Measurements from ENCODE around the gene MAG. TPM values are rescaled to one million over a fixed set of nuclear protein-coding genes. Genes with fewer than 3 reads are reported as not detected.

MAG gene
- total and polyA plus RNA-seq, 2 of the 13 experiments (the other 11 are each of a cell fraction or from before 2014, with no cell fraction given): 0.20 to 1.3 TPM

DNA sequence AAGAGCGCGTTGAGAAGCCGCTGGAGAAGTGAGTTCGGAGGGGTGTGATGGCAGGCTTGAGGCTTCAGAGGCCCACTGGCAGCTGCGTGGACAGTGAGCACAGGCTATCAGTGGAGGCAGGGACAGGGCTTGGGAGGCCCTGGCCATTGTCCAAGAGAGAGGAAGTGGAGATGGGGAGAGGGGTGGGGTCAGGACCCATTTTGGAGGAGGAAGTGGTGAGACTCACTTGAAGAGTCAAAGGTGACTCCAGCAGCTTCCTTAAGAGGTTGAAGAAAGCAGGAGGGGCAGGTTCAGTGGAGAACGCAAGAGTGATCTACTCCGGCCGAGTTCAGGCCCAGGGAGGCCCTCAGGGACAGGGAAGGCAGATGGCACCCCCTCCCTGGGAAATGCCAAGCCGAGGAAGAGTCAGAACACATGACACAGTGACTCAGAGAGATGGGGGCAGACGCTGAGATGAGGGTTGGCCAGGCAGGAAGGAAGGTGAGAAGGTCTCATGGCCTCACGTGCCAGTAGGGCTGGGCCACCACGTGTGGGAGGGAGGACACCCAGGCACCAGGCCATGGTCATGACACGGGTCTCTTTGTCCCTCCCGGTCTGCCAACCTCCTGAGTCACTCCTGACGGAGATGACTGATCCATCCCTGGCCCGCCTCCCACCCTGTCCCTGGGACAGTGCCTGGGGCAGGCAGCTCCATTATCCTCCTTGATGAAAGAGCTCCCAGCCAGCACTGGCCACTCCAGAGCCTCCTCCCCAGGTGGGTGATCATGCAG is 26.9 kb downstream of the MAG start (continued):
- TF ChIP-seq, protein P1, sequence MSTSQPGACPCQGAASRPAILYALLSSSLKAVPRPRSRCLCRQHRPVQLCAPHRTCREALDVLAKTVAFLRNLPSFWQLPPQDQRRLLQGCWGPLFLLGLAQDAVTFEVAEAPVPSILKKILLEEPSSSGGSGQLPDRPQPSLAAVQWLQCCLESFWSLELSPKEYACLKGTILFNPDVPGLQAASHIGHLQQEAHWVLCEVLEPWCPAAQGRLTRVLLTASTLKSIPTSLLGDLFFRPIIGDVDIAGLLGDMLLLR (CRISPR knock-in tag; IDR thresholded peaks at IDR 0.05): no peak

DNA sequence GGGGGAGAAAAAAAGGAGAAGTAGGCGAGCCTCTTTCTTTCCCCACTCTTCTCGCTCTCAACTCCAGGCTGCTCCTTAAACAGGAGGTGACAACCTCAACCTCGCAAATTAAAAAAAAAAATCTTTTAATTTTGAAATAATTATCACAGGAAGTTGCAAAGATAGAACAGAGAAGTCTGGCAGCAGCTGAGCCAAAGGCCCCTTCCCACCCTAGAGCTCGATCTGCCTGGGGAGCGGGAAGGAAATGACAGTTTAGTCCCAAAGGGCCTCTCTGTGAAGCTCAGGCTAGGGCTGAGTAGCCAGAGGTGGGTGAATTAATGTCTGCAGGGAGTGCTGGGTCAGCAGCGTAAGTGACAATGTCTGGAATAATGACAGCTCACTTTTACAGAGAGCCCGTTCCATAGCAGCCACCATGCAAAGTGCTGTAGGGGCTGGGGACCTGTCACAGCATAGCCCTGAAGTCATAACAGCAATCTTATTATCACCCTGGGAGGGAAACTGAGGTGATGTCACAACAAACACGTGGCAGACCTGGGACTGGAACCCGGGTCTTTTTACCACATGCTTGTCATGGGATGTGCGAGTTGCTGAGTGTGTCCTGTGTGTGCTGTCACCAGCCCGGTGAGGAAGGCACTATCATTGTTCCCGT is 28.2 kb downstream of the MAG start:
- DNase-seq (ENCODE audit: low spot score) (no peak), FAIRE-seq (no peak), ATAC-seq (no peak)
- Histone ChIP-seq H2AFZ (ENCODE audit: low read length) (no peak overlapping the region), H3K4me3 (replicated peaks in 1 of 3; ENCODE audit: insufficient read depth in 1 of 3, low read depth in 2 of 3, low read length in 3 of 3) (no peak overlapping the region), H4K20me1 (ENCODE audit: insufficient read depth, low read length) (no peaks in the 10 kb centered on the region), H3K9ac (ENCODE audit: insufficient read depth, low read depth, low read length) (no peak overlapping the region), H3K4me1 (ENCODE audit: insufficient read depth, low read length) (peaks cover 50% of the 10 kb centered on the region), H3K36me3 (replicated peaks in 1 of 2; ENCODE audit: control insufficient read depth in 1 of 2, insufficient read depth in 2 of 2, low read length in 2 of 2) (no peaks in the 10 kb centered on the region), H3K27me3 (ENCODE audit: control insufficient read depth in 1 of 2, insufficient read depth in 2 of 2, low read length in 2 of 2) (no peaks in the 10 kb centered on the region), H3K9me3 (ENCODE audit: low read length) (no peaks in the 10 kb centered on the region), H3K79me2 (ENCODE audit: insufficient read depth, low read length) (no peaks in the 10 kb centered on the region), H3K27ac (ENCODE audit: extremely low read length, insufficient read depth, low read length) (no peak overlapping the region), H3K4me2 (ENCODE audit: low read depth, low read length) (no peak overlapping the region)
- no TSS peak for BruUV-seq (replicated peaks)
- CTCF ChIA-PET (ENCODE audit: low intra/inter-chr PET ratio, low total read pairs): no interaction called here
- intact Hi-C loops (cut with micrococcal nuclease; ENCODE audit: unreplicated experiment) (no loop called here), in situ Hi-C loops (cut with HindIII; ENCODE audit: extremely low pct_ligation_motif_present, low pct_unique_long_range_greater_than_20kb) (no loop called here)
- POLR2A ChIA-PET: interaction anchor here (0.8 to 1.2 kb wide), 2 partner anchors 14 to 51 kb away, joined by 3 to 6 read pairs; partner anchors contain the start of gene USF2
- no peak for TF ChIP-seq ZNF556 (CRISPR knock-in tag; IDR thresholded peaks at IDR 0.05; ENCODE audit: borderline replicate concordance)
- no peak for TF ChIP-seq IKZF4 (CRISPR knock-in tag; IDR thresholded peaks at IDR 0.05; ENCODE audit: borderline replicate concordance, low read depth, not compliant biosample characterization)
- TF ChIP-seq, protein P2, sequence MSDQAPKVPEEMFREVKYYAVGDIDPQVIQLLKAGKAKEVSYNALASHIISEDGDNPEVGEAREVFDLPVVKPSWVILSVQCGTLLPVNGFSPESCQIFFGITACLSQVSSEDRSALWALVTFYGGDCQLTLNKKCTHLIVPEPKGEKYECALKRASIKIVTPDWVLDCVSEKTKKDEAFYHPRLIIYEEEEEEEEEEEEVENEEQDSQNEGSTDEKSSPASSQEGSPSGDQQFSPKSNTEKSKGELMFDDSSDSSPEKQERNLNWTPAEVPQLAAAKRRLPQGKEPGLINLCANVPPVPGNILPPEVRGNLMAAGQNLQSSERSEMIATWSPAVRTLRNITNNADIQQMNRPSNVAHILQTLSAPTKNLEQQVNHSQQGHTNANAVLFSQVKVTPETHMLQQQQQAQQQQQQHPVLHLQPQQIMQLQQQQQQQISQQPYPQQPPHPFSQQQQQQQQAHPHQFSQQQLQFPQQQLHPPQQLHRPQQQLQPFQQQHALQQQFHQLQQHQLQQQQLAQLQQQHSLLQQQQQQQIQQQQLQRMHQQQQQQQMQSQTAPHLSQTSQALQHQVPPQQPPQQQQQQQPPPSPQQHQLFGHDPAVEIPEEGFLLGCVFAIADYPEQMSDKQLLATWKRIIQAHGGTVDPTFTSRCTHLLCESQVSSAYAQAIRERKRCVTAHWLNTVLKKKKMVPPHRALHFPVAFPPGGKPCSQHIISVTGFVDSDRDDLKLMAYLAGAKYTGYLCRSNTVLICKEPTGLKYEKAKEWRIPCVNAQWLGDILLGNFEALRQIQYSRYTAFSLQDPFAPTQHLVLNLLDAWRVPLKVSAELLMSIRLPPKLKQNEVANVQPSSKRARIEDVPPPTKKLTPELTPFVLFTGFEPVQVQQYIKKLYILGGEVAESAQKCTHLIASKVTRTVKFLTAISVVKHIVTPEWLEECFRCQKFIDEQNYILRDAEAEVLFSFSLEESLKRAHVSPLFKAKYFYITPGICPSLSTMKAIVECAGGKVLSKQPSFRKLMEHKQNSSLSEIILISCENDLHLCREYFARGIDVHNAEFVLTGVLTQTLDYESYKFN (CRISPR knock-in tag; conservative IDR thresholded peaks at IDR 0.05): no peak
- TF ChIP-seq SRSF9 (IDR thresholded peaks at IDR 0.05; ENCODE audit: borderline replicate concordance, insufficient read depth, low read depth, low read length, poor library complexity, severe bottlenecking): no peak
- no peak for TF ChIP-seq ZNF629 (CRISPR knock-in tag; conservative IDR thresholded peaks at IDR 0.05)
- TF ChIP-seq SALL1 (CRISPR knock-in tag; IDR thresholded peaks at IDR 0.05): no peak
- TF ChIP-seq, protein P3, sequence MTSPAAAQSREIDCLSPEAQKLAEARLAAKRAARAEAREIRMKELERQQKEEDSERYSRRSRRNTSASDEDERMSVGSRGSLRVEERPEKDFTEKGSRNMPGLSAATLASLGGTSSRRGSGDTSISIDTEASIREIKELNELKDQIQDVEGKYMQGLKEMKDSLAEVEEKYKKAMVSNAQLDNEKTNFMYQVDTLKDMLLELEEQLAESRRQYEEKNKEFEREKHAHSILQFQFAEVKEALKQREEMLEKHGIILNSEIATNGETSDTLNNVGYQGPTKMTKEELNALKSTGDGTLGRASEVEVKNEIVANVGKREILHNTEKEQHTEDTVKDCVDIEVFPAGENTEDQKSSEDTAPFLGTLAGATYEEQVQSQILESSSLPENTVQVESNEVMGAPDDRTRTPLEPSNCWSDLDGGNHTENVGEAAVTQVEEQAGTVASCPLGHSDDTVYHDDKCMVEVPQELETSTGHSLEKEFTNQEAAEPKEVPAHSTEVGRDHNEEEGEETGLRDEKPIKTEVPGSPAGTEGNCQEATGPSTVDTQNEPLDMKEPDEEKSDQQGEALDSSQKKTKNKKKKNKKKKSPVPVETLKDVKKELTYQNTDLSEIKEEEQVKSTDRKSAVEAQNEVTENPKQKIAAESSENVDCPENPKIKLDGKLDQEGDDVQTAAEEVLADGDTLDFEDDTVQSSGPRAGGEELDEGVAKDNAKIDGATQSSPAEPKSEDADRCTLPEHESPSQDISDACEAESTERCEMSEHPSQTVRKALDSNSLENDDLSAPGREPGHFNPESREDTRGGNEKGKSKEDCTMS (CRISPR knock-in tag; conservative IDR thresholded peaks at IDR 0.05): no peak
- no peak for TF ChIP-seq ZNF251 (CRISPR knock-in tag; IDR thresholded peaks at IDR 0.05)
- TF ChIP-seq RNF2 (conservative IDR thresholded peaks at IDR 0.05; ENCODE audit: low read depth): no peak
- 96% methylated on average over 8 of the region's 12 CpGs for WGBS (ENCODE audit: low lambda C conversion rate)
